ENCODE measurements around the gene BRD7. TPM values are rescaled to one million over a fixed set of nuclear protein-coding genes. Genes with fewer than 3 reads are reported as not detected.

Gene BRD7
- total and polyA plus RNA-seq, 2 of the 13 experiments (the other 11 are each of a cell fraction or from before 2014, with no cell fraction given), result 82.3 to 149 TPM

GRCh38 chr16:50393416-50393815 is 24.6 kb upstream of the BRD7 start:
- peaks cover 26% of the 10 kb centered on the region for H3K4me1 ChIP-seq (ENCODE audit: insufficient read depth, low read length)
- intact Hi-C loops (cut with micrococcal nuclease; ENCODE audit: unreplicated experiment), result no loop called here
- no peaks in the 10 kb centered on the region for H4K20me1 ChIP-seq (ENCODE audit: insufficient read depth, low read length)
- no peak for DNase-seq (ENCODE audit: low spot score)
- H2AFZ ChIP-seq (ENCODE audit: low read length), result no peak overlapping the region
- no peak for FAIRE-seq
- H3K79me2 ChIP-seq (ENCODE audit: insufficient read depth, low read length), result no peaks in the 10 kb centered on the region
- TF ChIP-seq CEBPZ (IDR thresholded peaks at IDR 0.05; ENCODE audit: low read length) (no peak), DPF2 (CRISPR knock-in tag; IDR thresholded peaks at IDR 0.05; ENCODE audit: borderline replicate concordance, low read depth) (no peak), FOXJ3 (CRISPR knock-in tag; IDR thresholded peaks at IDR 0.05; ENCODE audit: borderline replicate concordance) (no peak), CENPX (CRISPR knock-in tag; IDR thresholded peaks at IDR 0.05) (no peak), ZFP36 (IDR thresholded peaks at IDR 0.05; ENCODE audit: borderline replicate concordance, low read depth, low read length, partially characterized antibody) (no peak), ZKSCAN5 (CRISPR knock-in tag; IDR thresholded peaks at IDR 0.05) (no peak), BCL6 (CRISPR knock-in tag; IDR thresholded peaks at IDR 0.05) (no peak), ZNF20 (CRISPR knock-in tag; IDR thresholded peaks at IDR 0.05) (no peak), ZNF839 (CRISPR knock-in tag; IDR thresholded peaks at IDR 0.05; ENCODE audit: borderline replicate concordance) (no peak), EZH2 (conservative IDR thresholded peaks at IDR 0.05; ENCODE audit: low read depth, low read length) (no peak)
- no peaks in the 10 kb centered on the region for H3K9me3 ChIP-seq (ENCODE audit: low read length)
- CTCF ChIA-PET (ENCODE audit: low intra/inter-chr PET ratio, low total read pairs), result no interaction called here
- no peak overlapping the region for H3K27ac ChIP-seq (ENCODE audit: extremely low read length, insufficient read depth, low read length)
- no peak for ATAC-seq
- POLR2A ChIA-PET, result no interaction called here
- 49% methylated on average over 7 of the region's 8 CpGs for WGBS (ENCODE audit: low lambda C conversion rate)
- H3K9ac ChIP-seq (ENCODE audit: insufficient read depth, low read depth, low read length), result no peak overlapping the region
- peaks cover 2 to 20% of the 10 kb centered on the region in 2 experiments; a peak in 4 of 5 replicates for H3K27me3 ChIP-seq (ENCODE audit: control insufficient read depth in 1 of 2, insufficient read depth in 2 of 2, low read length in 2 of 2)
- in situ Hi-C loops (cut with HindIII; ENCODE audit: extremely low pct_ligation_motif_present, low pct_unique_long_range_greater_than_20kb), result no loop called here
- H3K36me3 ChIP-seq (replicated peaks in 1 of 2; ENCODE audit: control insufficient read depth in 1 of 2, insufficient read depth in 2 of 2, low read length in 2 of 2), result no peaks in the 10 kb centered on the region
- no TSS peak for BruUV-seq (replicated peaks)
- H3K4me3 ChIP-seq (replicated peaks in 1 of 3; ENCODE audit: insufficient read depth in 1 of 3, low read depth in 2 of 3, low read length in 3 of 3), result no peak overlapping the region
- no peak overlapping the region for H3K4me2 ChIP-seq (ENCODE audit: low read depth, low read length)

Measured in HepG2 (cell line).